BLaER1 (cell line): Measurements from ENCODE around the gene PCDHA6.
"Not testable (repeated sequence)": the region's sequence is repeated elsewhere in the genome, so short reads cannot be mapped to it uniquely, and the experiment has no call there.

ENCODE experiments used
- H3K27ac ChIP-seq: shearing (Covaris generic); formaldehyde crosslinking; 2 replicates; pipeline ENCODE4 v1.8.1; 2022
- H3K27me3 ChIP-seq: shearing (Covaris generic); formaldehyde crosslinking; 2 replicates; pipeline ENCODE4 v1.8.1; 2022
- H3K36me3 ChIP-seq: shearing (Covaris generic); formaldehyde crosslinking; 2 replicates; pipeline ENCODE4 v1.8.1; 2022
- H3K4me1 ChIP-seq: shearing (Covaris generic); formaldehyde crosslinking; 2 replicates; pipeline ENCODE4 v1.8.1; 2022
- H3K4me2 ChIP-seq: shearing (Covaris generic); formaldehyde crosslinking; 2 replicates; pipeline ENCODE4 v1.8.1; 2022
- H3K4me3 ChIP-seq: shearing (Covaris generic); formaldehyde crosslinking; 2 replicates; pipeline ENCODE4 v1.8.1; 2022
- H3K9ac ChIP-seq: shearing (Covaris generic); formaldehyde crosslinking; 2 replicates; pipeline ENCODE4 v1.8.1; 2022
- H3K9me3 ChIP-seq: shearing (Covaris generic); formaldehyde crosslinking; 2 replicates; pipeline ENCODE4 v1.8.1; 2022
- H4K20me1 ChIP-seq: shearing (Covaris generic); formaldehyde crosslinking; 2 replicates; pipeline ENCODE4 v1.8.1; 2022
- Cebpa-rat ChIP-seq: shearing (Covaris generic); IDR thresholded peaks from 2 replicates; pipeline ENCODE4 v1.8.1; 2022

PCDHA6 gene, protein sequence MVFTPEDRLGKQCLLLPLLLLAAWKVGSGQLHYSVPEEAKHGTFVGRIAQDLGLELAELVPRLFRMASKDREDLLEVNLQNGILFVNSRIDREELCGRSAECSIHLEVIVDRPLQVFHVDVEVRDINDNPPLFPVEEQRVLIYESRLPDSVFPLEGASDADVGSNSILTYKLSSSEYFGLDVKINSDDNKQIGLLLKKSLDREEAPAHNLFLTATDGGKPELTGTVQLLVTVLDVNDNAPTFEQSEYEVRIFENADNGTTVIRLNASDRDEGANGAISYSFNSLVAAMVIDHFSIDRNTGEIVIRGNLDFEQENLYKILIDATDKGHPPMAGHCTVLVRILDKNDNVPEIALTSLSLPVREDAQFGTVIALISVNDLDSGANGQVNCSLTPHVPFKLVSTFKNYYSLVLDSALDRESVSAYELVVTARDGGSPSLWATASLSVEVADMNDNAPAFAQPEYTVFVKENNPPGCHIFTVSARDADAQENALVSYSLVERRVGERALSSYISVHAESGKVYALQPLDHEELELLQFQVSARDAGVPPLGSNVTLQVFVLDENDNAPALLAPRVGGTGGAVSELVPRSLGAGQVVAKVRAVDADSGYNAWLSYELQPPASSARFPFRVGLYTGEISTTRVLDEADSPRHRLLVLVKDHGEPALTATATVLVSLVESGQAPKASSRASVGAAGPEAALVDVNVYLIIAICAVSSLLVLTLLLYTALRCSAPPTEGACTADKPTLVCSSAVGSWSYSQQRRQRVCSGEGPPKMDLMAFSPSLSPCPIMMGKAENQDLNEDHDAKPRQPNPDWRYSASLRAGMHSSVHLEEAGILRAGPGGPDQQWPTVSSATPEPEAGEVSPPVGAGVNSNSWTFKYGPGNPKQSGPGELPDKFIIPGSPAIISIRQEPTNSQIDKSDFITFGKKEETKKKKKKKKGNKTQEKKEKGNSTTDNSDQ

DNA sequence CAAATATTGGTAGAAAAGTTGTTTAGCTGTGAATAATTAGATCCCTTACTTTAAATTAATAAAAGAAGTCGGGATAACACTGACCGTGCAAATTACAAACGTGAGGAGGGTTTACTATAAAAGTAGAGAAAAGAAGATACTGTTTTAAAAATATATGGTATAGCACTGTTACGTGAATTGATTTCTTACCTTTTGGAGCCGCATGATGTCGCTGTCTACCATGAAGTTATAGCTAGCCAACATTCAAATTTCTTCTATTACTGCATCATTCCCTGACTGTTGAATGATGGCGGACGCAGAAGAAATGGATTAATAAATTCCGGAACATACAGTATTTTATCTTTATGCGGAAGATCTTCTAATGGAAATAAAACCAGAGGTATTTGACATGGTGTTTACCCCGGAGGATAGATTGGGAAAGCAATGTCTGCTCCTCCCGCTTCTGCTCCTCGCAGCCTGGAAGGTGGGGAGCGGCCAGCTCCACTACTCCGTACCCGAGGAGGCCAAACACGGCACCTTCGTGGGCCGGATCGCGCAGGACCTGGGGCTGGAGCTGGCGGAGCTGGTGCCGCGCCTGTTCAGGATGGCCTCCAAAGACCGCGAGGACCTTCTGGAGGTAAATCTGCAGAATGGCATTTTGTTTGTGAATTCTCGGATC is at the start of gene PCDHA6:
Gene PCDHA6, plus strand, starts transcription at position 257 of the 658 bp plus-strand sequence. Its CDS starts 132 bp downstream, at position 389.
- no peak within 1 kb of the TSS for H3K9ac ChIP-seq
- H3K36me3 ChIP-seq: no peaks in the 10 kb centered on the region
- no peak for TF ChIP-seq Cebpa-rat
- H3K4me2 ChIP-seq: no peak within 1 kb of the TSS
- no peaks in the 10 kb centered on the region for H3K4me1 ChIP-seq
- H3K4me3 ChIP-seq: no peak within 1 kb of the TSS
- no peaks in the 10 kb centered on the region for H3K27me3 ChIP-seq
- H3K27ac ChIP-seq: no peak within 1 kb of the TSS
- no peaks in the 10 kb centered on the region for H4K20me1 ChIP-seq
- H3K9me3 ChIP-seq: peaks cover 40% of the 10 kb centered on the region

DNA sequence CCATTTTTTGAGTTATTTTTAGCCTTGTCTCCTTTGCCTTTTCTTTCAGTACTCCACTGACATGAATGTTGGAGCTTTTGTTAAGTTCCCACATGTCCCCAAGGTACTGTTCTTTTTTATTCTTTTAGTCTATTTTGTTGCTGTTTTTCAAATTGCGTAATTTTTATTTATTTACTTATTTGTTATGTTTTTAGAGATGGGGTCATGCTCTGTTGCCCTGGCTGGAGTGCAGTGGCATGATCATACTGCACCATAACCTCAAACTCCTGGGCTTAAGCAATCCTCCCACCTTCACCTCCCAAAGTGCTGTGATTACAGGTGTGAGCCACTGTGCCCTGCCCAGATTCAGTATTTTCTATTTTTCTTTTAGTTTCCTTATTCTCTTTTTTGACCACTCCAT is 47.2 kb upstream of the PCDHA6 start:
- H3K4me2 ChIP-seq: no peak overlapping the region
- peaks cover 90% of the 10 kb centered on the region for H3K9me3 ChIP-seq
- H3K27me3 ChIP-seq: no peaks in the 10 kb centered on the region
- H3K4me3 ChIP-seq: no peak overlapping the region
- no peaks in the 10 kb centered on the region for H3K4me1 ChIP-seq
- H3K9ac ChIP-seq: no peak overlapping the region
- H3K27ac ChIP-seq: no peak overlapping the region
- no peaks in the 10 kb centered on the region for H3K36me3 ChIP-seq
- H4K20me1 ChIP-seq: no peaks in the 10 kb centered on the region
- TF ChIP-seq Cebpa-rat: 0 out of 2 replicates have a peak, but pooled peaks have one; percentile 51

DNA sequence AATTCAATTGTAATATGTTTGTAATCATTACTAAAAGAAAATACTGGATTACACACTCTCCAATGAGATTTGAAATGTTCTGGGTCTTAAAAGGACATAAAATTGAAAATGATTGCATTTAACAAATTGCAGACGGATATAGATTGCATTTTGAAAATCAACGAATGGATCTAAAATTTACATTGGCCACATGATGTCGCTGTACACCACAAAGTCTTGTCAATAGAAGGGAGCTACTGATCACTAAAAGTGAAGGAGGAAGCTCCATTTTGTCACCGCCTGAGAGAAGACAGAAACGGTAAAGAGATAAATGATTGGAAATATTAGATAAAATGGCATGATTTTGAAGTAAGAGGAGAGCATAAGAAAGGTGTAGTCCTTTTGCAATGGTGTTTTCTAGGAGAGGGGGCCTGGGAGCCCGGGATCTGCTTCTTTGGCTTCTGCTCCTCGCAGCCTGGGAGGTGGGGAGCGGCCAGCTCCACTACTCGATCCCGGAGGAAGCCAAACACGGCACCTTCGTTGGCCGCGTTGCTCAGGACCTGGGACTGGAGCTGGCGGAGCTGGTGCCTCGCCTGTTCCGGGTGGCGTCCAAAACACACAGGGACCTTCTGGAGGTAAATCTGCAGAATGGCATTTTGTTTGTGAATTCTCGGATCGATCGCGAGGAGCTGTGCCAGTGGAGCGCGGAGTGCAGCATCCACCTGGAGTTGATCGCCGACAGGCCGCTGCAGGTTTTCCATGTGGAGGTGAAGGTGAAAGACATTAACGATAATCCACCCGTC is 41.7 kb upstream of the PCDHA6 start, which contains the start of gene PCDHA1:
Gene PCDHA1, plus strand, starts transcription at position 236 of the 782 bp plus-strand sequence.
- H3K36me3 ChIP-seq: no peaks in the 10 kb centered on the region
- H3K4me2 ChIP-seq: no peak within 1 kb of the TSS
- no peaks in the 10 kb centered on the region for H4K20me1 ChIP-seq
- H3K9me3 ChIP-seq: peaks cover 77% of the 10 kb centered on the region
- H3K4me3 ChIP-seq: no peak within 1 kb of the TSS
- no peaks in the 10 kb centered on the region for H3K27me3 ChIP-seq
- no peaks in the 10 kb centered on the region for H3K4me1 ChIP-seq
- H3K27ac ChIP-seq: no peak within 1 kb of the TSS
- no peak for TF ChIP-seq Cebpa-rat
- no peak within 1 kb of the TSS for H3K9ac ChIP-seq

DNA sequence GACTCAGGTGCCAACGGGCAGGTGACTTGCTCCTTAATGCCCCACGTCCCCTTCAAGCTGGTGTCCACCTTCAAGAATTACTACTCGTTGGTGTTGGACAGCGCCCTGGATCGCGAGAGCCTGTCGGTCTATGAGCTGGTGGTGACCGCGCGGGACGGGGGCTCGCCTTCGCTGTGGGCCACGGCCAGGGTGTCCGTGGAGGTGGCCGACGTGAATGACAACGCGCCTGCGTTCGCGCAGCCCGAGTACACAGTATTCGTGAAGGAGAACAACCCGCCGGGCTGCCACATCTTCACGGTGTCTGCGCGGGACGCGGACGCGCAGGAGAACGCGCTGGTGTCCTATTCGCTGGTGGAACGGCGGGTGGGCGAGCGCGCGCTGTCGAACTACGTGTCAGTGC is 40.3 kb upstream of the PCDHA6 start:
- peaks cover 73% of the 10 kb centered on the region for H3K9me3 ChIP-seq
- H3K9ac ChIP-seq, H3K27me3 ChIP-seq, H3K36me3 ChIP-seq, H4K20me1 ChIP-seq, H3K4me3 ChIP-seq, H3K4me1 ChIP-seq, H3K27ac ChIP-seq, H3K4me2 ChIP-seq: not testable (repeated sequence)

DNA sequence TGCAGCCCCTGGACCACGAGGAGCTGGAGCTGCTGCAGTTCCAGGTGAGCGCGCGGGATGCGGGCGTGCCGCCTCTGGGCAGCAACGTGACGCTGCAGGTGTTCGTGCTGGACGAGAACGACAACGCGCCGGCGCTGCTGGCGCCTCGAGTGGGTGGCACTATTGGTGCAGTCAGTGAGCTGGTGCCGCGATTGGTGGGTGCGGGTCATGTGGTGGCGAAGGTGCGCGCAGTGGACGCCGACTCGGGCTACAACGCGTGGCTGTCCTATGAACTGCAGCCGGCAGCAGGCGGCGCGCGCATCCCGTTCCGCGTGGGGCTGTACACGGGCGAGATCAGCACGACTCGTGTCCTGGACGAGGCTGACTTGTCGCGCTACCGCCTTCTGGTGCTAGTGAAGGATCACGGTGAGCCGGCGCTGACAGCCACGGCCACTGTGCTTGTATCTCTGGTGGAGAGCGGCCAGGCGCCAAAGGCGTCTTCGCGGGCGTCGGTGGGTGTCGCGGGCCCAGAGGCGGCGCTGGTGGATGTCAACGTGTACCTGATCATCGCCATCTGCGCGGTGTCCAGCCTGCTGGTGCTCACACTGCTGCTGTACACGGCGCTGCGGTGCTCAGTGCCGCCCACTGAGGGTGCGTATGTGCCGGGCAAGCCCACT is 39.8 kb upstream of the PCDHA6 start:
- H3K36me3 ChIP-seq, H3K27ac ChIP-seq, H3K4me2 ChIP-seq, H3K4me3 ChIP-seq, H3K4me1 ChIP-seq, H4K20me1 ChIP-seq, H3K9ac ChIP-seq, H3K27me3 ChIP-seq: not testable (repeated sequence)
- peaks cover 71% of the 10 kb centered on the region for H3K9me3 ChIP-seq

DNA sequence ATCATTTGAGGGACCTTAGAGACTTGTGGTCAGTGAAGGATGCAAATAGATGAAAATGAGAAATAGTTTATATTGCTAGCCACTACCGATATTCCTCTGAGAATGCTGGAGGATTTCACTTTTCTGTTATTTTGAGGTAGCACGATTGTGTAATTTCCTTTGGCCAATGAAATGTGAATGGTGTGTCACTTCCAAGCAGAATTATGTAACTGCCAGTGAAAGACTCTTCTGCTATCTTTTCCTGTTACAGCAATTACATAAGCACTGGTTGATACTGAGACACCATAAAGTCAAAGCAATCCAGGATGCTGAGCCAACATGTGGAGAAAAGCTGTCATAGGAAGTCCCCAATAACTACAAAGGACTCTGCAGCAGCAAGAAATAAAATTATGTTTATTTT is 36.7 kb upstream of the PCDHA6 start:
- TF ChIP-seq Cebpa-rat: no peak
- Histone ChIP-seq H3K4me1 (no peaks in the 10 kb centered on the region), H3K27me3 (no peaks in the 10 kb centered on the region), H3K9me3 (peaks cover 74% of the 10 kb centered on the region), H3K4me2 (no peak overlapping the region), H3K9ac (no peak overlapping the region), H4K20me1 (no peaks in the 10 kb centered on the region), H3K4me3 (no peak overlapping the region), H3K27ac (no peak overlapping the region), H3K36me3 (no peaks in the 10 kb centered on the region)

DNA sequence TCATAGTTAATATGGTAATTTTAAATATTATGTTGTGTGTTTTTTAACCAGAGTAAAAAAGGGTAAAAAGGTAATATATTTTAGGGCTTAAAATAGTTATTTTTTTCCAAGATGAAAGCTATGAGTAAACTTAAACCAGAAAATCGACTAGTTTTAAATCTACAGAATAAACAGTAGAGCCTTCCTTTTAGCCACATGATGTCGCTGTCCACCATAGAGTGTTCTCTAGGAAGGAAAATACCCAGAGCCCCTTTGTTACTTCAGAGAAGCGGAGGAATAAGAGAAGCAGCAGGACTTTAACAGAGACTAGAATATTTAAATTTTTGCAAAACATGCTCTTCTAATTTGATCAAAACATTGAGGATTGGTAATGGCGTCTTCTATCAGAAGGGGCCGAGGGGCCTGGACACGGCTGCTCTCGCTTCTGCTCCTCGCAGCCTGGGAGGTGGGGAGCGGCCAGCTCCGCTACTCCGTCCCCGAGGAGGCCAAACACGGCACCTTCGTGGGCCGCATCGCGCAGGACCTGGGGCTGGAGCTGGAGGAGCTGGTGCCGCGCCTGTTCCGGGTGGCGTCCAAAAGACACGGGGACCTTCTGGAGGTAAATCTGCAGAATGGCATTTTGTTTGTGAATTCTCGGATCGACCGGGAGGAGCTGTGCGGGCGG is 33.0 kb upstream of the PCDHA6 start, which contains the start of gene PCDHA2:
Gene PCDHA2, plus strand, starts transcription at position 258 of the 664 bp plus-strand sequence.
- H3K9ac ChIP-seq: no peak within 1 kb of the TSS
- H3K27ac ChIP-seq: no peak within 1 kb of the TSS
- no peaks in the 10 kb centered on the region for H3K36me3 ChIP-seq
- no peaks in the 10 kb centered on the region for H4K20me1 ChIP-seq
- H3K4me2 ChIP-seq: no peak within 1 kb of the TSS
- no peak for TF ChIP-seq Cebpa-rat
- no peaks in the 10 kb centered on the region for H3K4me1 ChIP-seq
- no peak within 1 kb of the TSS for H3K4me3 ChIP-seq
- peaks cover 52% of the 10 kb centered on the region for H3K9me3 ChIP-seq
- H3K27me3 ChIP-seq: no peaks in the 10 kb centered on the region

DNA sequence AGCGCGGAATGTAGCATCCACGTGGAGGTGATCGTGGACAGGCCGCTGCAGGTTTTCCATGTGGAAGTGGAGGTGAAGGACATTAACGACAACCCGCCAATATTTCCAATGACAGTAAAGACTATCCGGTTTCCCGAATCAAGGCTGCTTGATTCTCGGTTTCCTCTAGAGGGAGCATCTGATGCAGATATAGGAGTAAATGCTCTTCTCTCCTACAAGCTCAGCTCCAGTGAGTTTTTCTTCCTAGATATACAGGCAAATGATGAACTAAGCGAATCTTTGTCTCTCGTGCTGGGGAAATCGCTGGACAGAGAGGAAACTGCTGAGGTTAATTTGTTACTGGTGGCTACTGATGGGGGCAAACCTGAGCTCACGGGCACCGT is 32.5 kb upstream of the PCDHA6 start:
- Histone ChIP-seq H4K20me1 (no peaks in the 10 kb centered on the region), H3K27me3 (no peaks in the 10 kb centered on the region), H3K27ac (no peak overlapping the region), H3K9me3 (peaks cover 52% of the 10 kb centered on the region), H3K4me2 (no peak overlapping the region), H3K36me3 (no peaks in the 10 kb centered on the region), H3K4me1 (no peaks in the 10 kb centered on the region), H3K9ac (no peak overlapping the region), H3K4me3 (no peak overlapping the region)
- TF ChIP-seq Cebpa-rat: no peak

DNA sequence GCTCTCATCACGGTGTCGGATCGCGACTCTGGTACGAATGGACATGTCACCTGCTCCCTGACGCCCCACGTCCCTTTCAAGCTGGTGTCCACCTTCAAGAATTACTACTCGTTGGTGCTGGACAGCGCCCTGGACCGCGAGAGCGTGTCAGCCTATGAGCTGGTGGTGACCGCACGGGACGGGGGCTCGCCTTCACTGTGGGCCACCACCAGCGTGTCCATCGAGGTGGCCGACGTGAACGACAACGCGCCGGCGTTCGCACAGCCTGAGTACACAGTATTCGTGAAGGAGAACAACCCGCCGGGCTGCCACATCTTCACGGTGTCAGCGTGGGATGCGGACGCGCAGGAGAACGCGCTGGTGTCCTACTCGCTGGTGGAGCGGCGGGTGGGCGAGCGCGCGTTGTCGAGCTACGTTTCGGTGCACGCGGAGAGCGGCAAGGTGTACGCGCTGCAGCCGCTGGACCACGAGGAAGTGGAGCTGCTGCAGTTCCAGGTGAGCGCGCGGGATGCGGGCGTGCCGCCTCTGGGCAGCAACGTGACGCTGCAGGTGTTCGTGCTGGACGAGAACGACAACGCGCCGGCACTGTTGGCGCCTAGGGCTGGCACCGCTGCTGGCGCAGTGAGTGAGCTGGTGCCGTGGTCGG is 31.6 kb upstream of the PCDHA6 start:
- not testable (repeated sequence) for H4K20me1 ChIP-seq, H3K4me1 ChIP-seq, H3K36me3 ChIP-seq, H3K4me2 ChIP-seq, H3K27ac ChIP-seq, H3K9ac ChIP-seq, H3K27me3 ChIP-seq, H3K4me3 ChIP-seq
- peaks cover 55% of the 10 kb centered on the region for H3K9me3 ChIP-seq
